Stomach (tissue), 9 donors: ENCODE measurements around the gene G2E3. TPM values are rescaled to one million over a fixed set of nuclear protein-coding genes. Genes with fewer than 3 reads are reported as not detected.
A peak's percentile ranks its signal among the peaks of the same experiment; 100 is the strongest.

ENCODE experiments used
- DNase-seq, 2 donors: peaks; one replicate each; pipeline versions ENCODE4 v3.0.0 to v3.0.0-alpha.2; 2013 to 2019
- H3K27ac ChIP-seq, 5 donors: fragments of 200-600 bp in 4 of 5; sonication (generic) in 4 of 5; one replicate each; pipeline ENCODE4 v1.5.1; 2013 to 2019; ENCODE audit warnings: mild to moderate bottlenecking in 1 of 5, moderate library complexity in 1 of 5
- H3K27me3 ChIP-seq, 3 donors: fragments of 200-600 bp; sonication (generic); one replicate each; pipeline ENCODE4 v1.5.1; 2017 to 2019; ENCODE audit warnings: mixed run types in 1 of 3
- H3K36me3 ChIP-seq, 4 donors: fragments of 200-600 bp; sonication (generic); 1 replicate in 3 of 4; 2 replicates in 1 of 4; pipeline ENCODE4 v1.5.1; 2016 to 2019
- H3K4me1 ChIP-seq, 4 donors: fragments of 200-600 bp; sonication (generic); one replicate each; pipeline ENCODE4 v1.5.1; 2016 to 2019
- H3K4me3 ChIP-seq, 4 donors: fragments of 200-600 bp; sonication (generic) in 3 of 4; one replicate each; pipeline ENCODE4 v1.5.1; 2016 to 2019; ENCODE audit warnings: mild to moderate bottlenecking in 1 of 4
- H3K9me3 ChIP-seq, 4 donors: fragments of 200-600 bp; sonication (generic); one replicate each; pipeline ENCODE4 v1.5.1; 2016 to 2019
- EP300 ChIP-seq: sonication (generic); formaldehyde crosslinking; IDR thresholded peaks from one replicate; pipeline ENCODE4 v1.6.1; 2017; ENCODE audit warnings: antibody characterized with exemption
- POLR2A ChIP-seq, 4 donors: fragments of 450-650 bp; IDR thresholded peaks; one replicate each; pipeline ENCODE4 v1.6.1; 2016; ENCODE audit warnings: antibody characterized with exemption in 4 of 4, control low read depth in 2 of 4, mild to moderate bottlenecking in 1 of 4, moderate library complexity in 1 of 4
- POLR2AphosphoS5 ChIP-seq, 3 donors: sonication (generic); formaldehyde crosslinking; IDR thresholded peaks; one replicate each; pipeline ENCODE4 v1.6.1; 2016; ENCODE audit warnings: antibody characterized with exemption in 3 of 3
- WGBS, 5 donors: extraction: QIAGEN DNeasy Blood & Tissue Kit in 3 of 5; methylation state at CpG; one replicate each; pipeline versions ENCODE4 v1.1.5 to v1.1.7; 2013 to 2018; 5-methylcytosine and 5-hydroxymethylcytosine counted together
- intact Hi-C: fragments of 100-400 bp; cut with DNase I; formaldehyde crosslinking; loops from one replicate; pipeline ENCODE4 v1.15.1; 2023; ENCODE audit warnings: low total_unique reads
- polyA plus RNA-seq, 3 donors: library from polyadenylated mRNA; stranded (reverse); fragments of 200-250 nt; gene quantifications; one replicate each; pipeline ENCODE4 v1.2.3, GENCODE V29; 2013
- total RNA-seq, 5 donors: library from RNA; depleted of rRNA; stranded (reverse); fragments of >200 nt; gene quantifications; one replicate each; pipeline versions ENCODE4 v1.1.0 to v1.2.3, GENCODE V29; 2014 to 2016
- TF ChIP-seq, protein P1 (sequence below), 7 experiments: fragments of 450-650 bp in 4 of 7; fragments of 200-600 bp in 3 of 7; sonication (generic) in 3 of 7; IDR thresholded peaks; one replicate each; pipeline ENCODE4 v1.5.1; 2016 to 2019; ENCODE audit warnings: antibody characterized with exemption in 7 of 7, control low read depth in 2 of 7, mild to moderate bottlenecking in 1 of 7
- donor health status: healthy with polysubstance abuse.
- donor health status: Bipolar disorder and iron deficiency.
- donor health status: healthy.

The G2E3 gene
- total and polyA plus RNA-seq, 8 donors: 3.3 to 26.1 (median 6.9) TPM

DNA sequence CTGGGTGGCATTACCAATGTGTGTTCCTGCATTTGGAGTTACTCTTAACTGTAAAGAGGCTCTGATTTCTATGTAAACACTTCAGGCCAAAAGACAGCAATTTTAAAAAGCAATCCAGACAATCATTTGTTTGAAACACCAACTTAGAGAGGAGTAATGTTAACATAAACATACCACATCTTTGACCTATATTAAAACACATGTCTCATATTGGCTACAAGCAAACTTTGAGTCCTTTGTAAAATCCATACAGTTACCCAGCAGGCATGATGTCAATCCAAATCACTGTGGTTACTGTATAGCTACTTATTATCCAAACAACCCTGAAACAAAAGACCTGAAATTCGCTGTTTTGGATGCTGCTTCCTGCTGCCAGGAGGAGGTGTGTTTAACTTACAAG lies 7.5 kb upstream of the G2E3 start:
- intact Hi-C loops: no loop called here
- TF ChIP-seq, protein P1, sequence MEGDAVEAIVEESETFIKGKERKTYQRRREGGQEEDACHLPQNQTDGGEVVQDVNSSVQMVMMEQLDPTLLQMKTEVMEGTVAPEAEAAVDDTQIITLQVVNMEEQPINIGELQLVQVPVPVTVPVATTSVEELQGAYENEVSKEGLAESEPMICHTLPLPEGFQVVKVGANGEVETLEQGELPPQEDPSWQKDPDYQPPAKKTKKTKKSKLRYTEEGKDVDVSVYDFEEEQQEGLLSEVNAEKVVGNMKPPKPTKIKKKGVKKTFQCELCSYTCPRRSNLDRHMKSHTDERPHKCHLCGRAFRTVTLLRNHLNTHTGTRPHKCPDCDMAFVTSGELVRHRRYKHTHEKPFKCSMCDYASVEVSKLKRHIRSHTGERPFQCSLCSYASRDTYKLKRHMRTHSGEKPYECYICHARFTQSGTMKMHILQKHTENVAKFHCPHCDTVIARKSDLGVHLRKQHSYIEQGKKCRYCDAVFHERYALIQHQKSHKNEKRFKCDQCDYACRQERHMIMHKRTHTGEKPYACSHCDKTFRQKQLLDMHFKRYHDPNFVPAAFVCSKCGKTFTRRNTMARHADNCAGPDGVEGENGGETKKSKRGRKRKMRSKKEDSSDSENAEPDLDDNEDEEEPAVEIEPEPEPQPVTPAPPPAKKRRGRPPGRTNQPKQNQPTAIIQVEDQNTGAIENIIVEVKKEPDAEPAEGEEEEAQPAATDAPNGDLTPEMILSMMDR (IDR thresholded peaks at IDR 0.05): no peak
- TF ChIP-seq POLR2A (IDR thresholded peaks at IDR 0.05): no peak
- no peak for TF ChIP-seq EP300
- TF ChIP-seq POLR2AphosphoS5 (IDR thresholded peaks at IDR 0.05): no peak
- H3K27me3 ChIP-seq: peaks cover 0 to 3% (median 0%) of the 10 kb centered on the region in 3 donors
- no peaks in the 10 kb centered on the region for H3K4me1 ChIP-seq
- 41 to 64% (median 48%) methylated on average over 1 of the region's 1 CpG for WGBS, 5 donors
- H3K36me3 ChIP-seq: no peaks in the 10 kb centered on the region
- no peak overlapping the region for H3K4me3 ChIP-seq
- no peaks in the 10 kb centered on the region for H3K9me3 ChIP-seq
- no peak overlapping the region for H3K27ac ChIP-seq
- DNase-seq: no peak

DNA sequence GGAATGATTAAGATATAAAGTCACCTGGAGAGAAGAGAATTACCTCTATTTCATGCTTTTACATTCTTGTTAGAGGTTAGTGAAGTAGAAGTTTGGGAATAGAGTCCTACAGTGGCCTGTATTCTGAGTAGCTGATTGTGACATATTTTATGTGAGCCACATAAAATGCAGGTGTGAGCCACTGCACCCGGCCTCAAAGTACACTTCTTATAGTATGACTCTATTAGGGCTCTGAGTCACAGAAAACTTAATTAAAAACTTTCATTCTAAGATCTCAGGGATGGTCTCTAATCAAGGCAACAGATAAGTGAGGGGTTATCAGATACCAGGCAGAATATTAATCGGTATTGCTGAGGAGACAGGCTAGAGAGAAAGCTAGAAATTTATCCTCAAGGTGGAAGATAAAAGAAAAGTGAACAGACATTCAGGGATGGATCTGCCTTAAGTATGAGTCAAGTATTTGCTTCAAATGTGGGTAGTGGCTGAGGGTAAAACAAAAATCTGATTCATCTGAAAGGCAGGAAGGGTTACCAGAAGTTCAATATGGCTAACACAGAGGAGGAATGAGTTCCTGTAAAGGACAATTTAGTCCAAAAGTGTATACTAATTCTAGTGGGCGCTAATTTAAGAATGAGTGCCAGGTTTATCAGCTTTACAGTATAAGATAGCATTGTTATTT lies 5.5 kb upstream of the G2E3 start:
- intact Hi-C loops: no loop called here
- H3K4me3 ChIP-seq: no peak overlapping the region
- H3K27ac ChIP-seq: no peak overlapping the region
- no peaks in the 10 kb centered on the region for H3K9me3 ChIP-seq
- no peak for TF ChIP-seq POLR2A (IDR thresholded peaks at IDR 0.05)
- no peak for TF ChIP-seq EP300
- TF ChIP-seq, protein P1 (IDR thresholded peaks at IDR 0.05): no peak
- no peak for TF ChIP-seq POLR2AphosphoS5 (IDR thresholded peaks at IDR 0.05)
- WGBS, 5 donors: 84 to 88% (median 87%) methylated on average over 3 of the region's 3 CpGs
- no peaks in the 10 kb centered on the region for H3K36me3 ChIP-seq
- DNase-seq: no peak
- H3K4me1 ChIP-seq: peaks cover 0 to 4% (median 2%) of the 10 kb centered on the region in 4 donors
- H3K27me3 ChIP-seq: no peaks in the 10 kb centered on the region

DNA sequence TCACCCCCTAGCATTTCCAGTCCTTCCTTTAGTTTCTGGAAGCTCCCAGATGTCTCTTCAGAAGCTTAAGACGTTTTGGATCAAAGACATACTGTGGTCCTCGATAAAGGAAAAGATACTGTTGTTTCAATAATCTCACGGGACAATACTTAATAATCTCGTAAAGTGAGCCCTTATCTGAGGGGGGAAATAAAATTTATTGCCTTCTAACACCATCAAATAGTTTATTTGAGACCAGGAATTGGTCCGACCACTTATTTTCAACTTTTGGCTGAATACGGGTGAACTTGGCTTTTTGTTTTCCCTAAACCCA lies 640 bp upstream of the G2E3 start:
- H3K27me3 ChIP-seq: no peaks in the 10 kb centered on the region
- H3K4me1 ChIP-seq: peaks cover 7 to 26% (median 19%) of the 10 kb centered on the region in 4 donors
- TF ChIP-seq POLR2AphosphoS5 (IDR thresholded peaks at IDR 0.05) (no peak), EP300 (no peak), POLR2A (IDR thresholded peaks at IDR 0.05) (no peak)
- TF ChIP-seq, protein P1 (IDR thresholded peaks at IDR 0.05): no peak
- 16 to 26% (median 24%) methylated on average over 6 of the region's 6 CpGs for WGBS, 5 donors
- H3K9me3 ChIP-seq: no peaks in the 10 kb centered on the region
- peak overlapping the region; percentile 65 to 95 (median 70) for H3K4me3 ChIP-seq
- intact Hi-C loops: no loop called here
- peak in 1 of 2 donors; percentile 6 for DNase-seq
- H3K36me3 ChIP-seq: no peaks in the 10 kb centered on the region
- peak overlapping the region; percentile 82 to 87 (median 84) for H3K27ac ChIP-seq

DNA sequence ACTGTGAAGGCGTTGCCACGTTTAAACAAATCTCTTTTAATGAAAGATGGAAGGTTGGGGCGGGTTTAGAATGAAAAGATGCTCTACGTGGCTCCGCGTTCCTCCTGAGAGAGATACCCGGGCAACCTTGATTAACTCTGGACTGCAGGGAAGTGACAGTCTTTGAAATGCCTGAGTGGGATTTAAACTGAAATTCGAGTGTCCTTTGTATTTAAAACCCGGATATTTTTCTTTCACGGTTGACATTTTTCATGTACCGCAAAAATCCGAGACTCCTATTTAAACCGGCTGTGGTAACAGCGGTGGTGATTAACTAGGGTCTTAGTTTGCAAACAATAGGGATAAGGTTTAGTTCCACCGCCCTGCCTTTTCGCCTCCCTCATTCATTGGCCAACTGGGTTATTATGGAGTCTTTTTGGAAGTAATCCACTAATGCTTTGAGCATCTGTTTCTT lies 707 bp downstream of the G2E3 start:
- no peaks in the 10 kb centered on the region for H3K9me3 ChIP-seq
- no peaks in the 10 kb centered on the region for H3K27me3 ChIP-seq
- DNase-seq: peak in 1 of 2 donors; percentile 35
- intact Hi-C loops: no loop called here
- H3K36me3 ChIP-seq: no peaks in the 10 kb centered on the region
- WGBS, 5 donors: 0 to 1% (median 1%) methylated on average over 16 of the region's 16 CpGs
- H3K27ac ChIP-seq: peak overlapping the region in 4 of 5 donors; percentile 83 to 87 (median 85)
- peak overlapping the region; percentile 65 to 95 (median 70) for H3K4me3 ChIP-seq
- TF ChIP-seq, protein P1 (IDR thresholded peaks at IDR 0.05): no peak
- TF ChIP-seq POLR2AphosphoS5 (IDR thresholded peaks at IDR 0.05): no peak
- TF ChIP-seq EP300: no peak
- no peak for TF ChIP-seq POLR2A (IDR thresholded peaks at IDR 0.05)
- H3K4me1 ChIP-seq: peaks cover 7 to 26% (median 19%) of the 10 kb centered on the region in 4 donors
